GM12801 (cell line): ENCODE measurements around the gene UTS2B.

Source experiments
- CTCF ChIP-seq: IDR thresholded peaks from one replicate; pipeline ENCODE4 v1.5.1; 2011; ENCODE audit warnings: control low read depth; ENCODE audit not compliant: insufficient read length; ENCODE audit errors: extremely low read depth

The UTS2B gene

GRCh38 chr3:191303596-191303995, 26.7 kb downstream of the UTS2B start:
- no peak for TF ChIP-seq CTCF

GRCh38 chr3:191302451-191302850, 27.9 kb downstream of the UTS2B start:
- TF ChIP-seq CTCF: no peak

- no peak for TF ChIP-seq CTCF
Measured at GRCh38 chr3:191301782-191302411, 28.4 kb downstream of the UTS2B start.

- TF ChIP-seq CTCF: no peak
Measured at GRCh38 chr3:191301017-191301416, 29.3 kb downstream of the UTS2B start.

- TF ChIP-seq CTCF: no peak
Measured at GRCh38 chr3:191300422-191300821, 29.9 kb downstream of the UTS2B start.

GRCh38 chr3:191298846-191299245, 31.5 kb downstream of the UTS2B start:
- no peak for TF ChIP-seq CTCF

GRCh38 chr3:191296041-191296541, 34.2 kb downstream of the UTS2B start:
- TF ChIP-seq CTCF: no peak
